ENCODE measurements around the gene EIF3B.

EIF3B gene

GRCh38 chr7:2362385-2363088, 7.9 kb downstream of the EIF3B start:
- DNase-seq (ENCODE audit: extremely low spot score) = no peak
- no peak for TF ChIP-seq PKNOX1 (IDR thresholded peaks at IDR 0.05)
- no peak for TF ChIP-seq FOXM1 (IDR thresholded peaks at IDR 0.05; ENCODE audit: borderline replicate concordance)
- TF ChIP-seq SP1 (IDR thresholded peaks at IDR 0.05) = no peak
- TF ChIP-seq ZNF384 (IDR thresholded peaks at IDR 0.05) = no peak
- TF ChIP-seq L3MBTL2 (conservative IDR thresholded peaks at IDR 0.05) = no peak
- TF ChIP-seq ARNT (IDR thresholded peaks at IDR 0.05) = no peak
- TF ChIP-seq ELF4 (IDR thresholded peaks at IDR 0.05) = no peak
- TF ChIP-seq CTBP1 (IDR thresholded peaks at IDR 0.05; ENCODE audit: borderline replicate concordance) = no peak
- no peak for TF ChIP-seq NFRKB (IDR thresholded peaks at IDR 0.05)
- TF ChIP-seq BHLHE40 (IDR thresholded peaks at IDR 0.05; ENCODE audit: borderline replicate concordance) = no peak
- no peak for TF ChIP-seq SUZ12 (IDR thresholded peaks at IDR 0.05)
- no peak for TF ChIP-seq HDGF (IDR thresholded peaks at IDR 0.05; ENCODE audit: borderline replicate concordance)
- no peak for TF ChIP-seq FOXA1 (IDR thresholded peaks at IDR 0.05)
- TF ChIP-seq LEF1 (IDR thresholded peaks at IDR 0.05; ENCODE audit: borderline replicate concordance) = no peak
- TF ChIP-seq FOXK2 (IDR thresholded peaks at IDR 0.05) = no peak
- TF ChIP-seq TARDBP (IDR thresholded peaks at IDR 0.05) = no peak
- ChIA-PET CTCF (no interaction called here), POLR2A (no interaction called here)

GRCh38 chr7:2369139-2369538, 14.5 kb downstream of the EIF3B start:
- DNase-seq (ENCODE audit: extremely low spot score) = no peak
- POLR2A ChIA-PET = no interaction called here
- CTCF ChIA-PET = no interaction called here
- TF ChIP-seq ARNT (IDR thresholded peaks at IDR 0.05) (no peak), CTBP1 (IDR thresholded peaks at IDR 0.05; ENCODE audit: borderline replicate concordance) (no peak), PKNOX1 (IDR thresholded peaks at IDR 0.05) (no peak), FOXK2 (IDR thresholded peaks at IDR 0.05) (no peak), FOXM1 (IDR thresholded peaks at IDR 0.05; ENCODE audit: borderline replicate concordance) (no peak), SUZ12 (IDR thresholded peaks at IDR 0.05) (no peak), NFRKB (IDR thresholded peaks at IDR 0.05) (no peak), FOXA1 (IDR thresholded peaks at IDR 0.05) (no peak), L3MBTL2 (conservative IDR thresholded peaks at IDR 0.05) (no peak), ELF4 (IDR thresholded peaks at IDR 0.05) (no peak), SP1 (IDR thresholded peaks at IDR 0.05) (no peak), TARDBP (IDR thresholded peaks at IDR 0.05) (no peak), HDGF (IDR thresholded peaks at IDR 0.05; ENCODE audit: borderline replicate concordance) (no peak), LEF1 (IDR thresholded peaks at IDR 0.05; ENCODE audit: borderline replicate concordance) (no peak), ZNF384 (IDR thresholded peaks at IDR 0.05) (no peak)

- no peak for DNase-seq (ENCODE audit: extremely low spot score)
- ChIA-PET POLR2A (no interaction called here), CTCF (no interaction called here)
- TF ChIP-seq CTBP1 (IDR thresholded peaks at IDR 0.05; ENCODE audit: borderline replicate concordance) (no peak), ARNT (IDR thresholded peaks at IDR 0.05) (no peak), ELF4 (IDR thresholded peaks at IDR 0.05) (no peak), LEF1 (IDR thresholded peaks at IDR 0.05; ENCODE audit: borderline replicate concordance) (no peak), FOXK2 (IDR thresholded peaks at IDR 0.05) (no peak), SP1 (IDR thresholded peaks at IDR 0.05) (no peak), SUZ12 (IDR thresholded peaks at IDR 0.05) (no peak), HDGF (IDR thresholded peaks at IDR 0.05; ENCODE audit: borderline replicate concordance) (no peak), FOXM1 (IDR thresholded peaks at IDR 0.05; ENCODE audit: borderline replicate concordance) (no peak), PKNOX1 (IDR thresholded peaks at IDR 0.05) (no peak)
Observed at GRCh38 chr7:2371329-2371728, 16.7 kb downstream of the EIF3B start.

- POLR2A ChIA-PET = interaction anchor here (1.3 kb wide), 1 partner anchor 19 kb away, joined by 3 read pairs; no protein-coding TSS in a partner anchor
- no peak for DNase-seq (ENCODE audit: extremely low spot score)
- TF ChIP-seq ARNT (IDR thresholded peaks at IDR 0.05) = no peak
- CTCF ChIA-PET = no interaction called here
Observed at GRCh38 chr7:2372724-2373123, 18.1 kb downstream of the EIF3B start.

GRCh38 chr7:2373124-2373556, 18.5 kb downstream of the EIF3B start:
- no peak for DNase-seq (ENCODE audit: extremely low spot score)
- TF ChIP-seq SUZ12 (IDR thresholded peaks at IDR 0.05) (no peak), BHLHE40 (IDR thresholded peaks at IDR 0.05; ENCODE audit: borderline replicate concordance) (no peak)
- POLR2A ChIA-PET = interaction anchor here (1.3 kb wide), 1 partner anchor 19 kb away, joined by 3 read pairs; no protein-coding TSS in a partner anchor
- CTCF ChIA-PET = no interaction called here

- TF ChIP-seq PKNOX1 (IDR thresholded peaks at IDR 0.05) (no peak), ARNT (IDR thresholded peaks at IDR 0.05) (no peak), BHLHE40 (IDR thresholded peaks at IDR 0.05; ENCODE audit: borderline replicate concordance) (no peak), ELF4 (IDR thresholded peaks at IDR 0.05) (no peak), FOXA1 (IDR thresholded peaks at IDR 0.05) (no peak), FOXM1 (IDR thresholded peaks at IDR 0.05; ENCODE audit: borderline replicate concordance) (no peak), SUZ12 (IDR thresholded peaks at IDR 0.05) (no peak), CTBP1 (IDR thresholded peaks at IDR 0.05; ENCODE audit: borderline replicate concordance) (no peak), FOXK2 (IDR thresholded peaks at IDR 0.05) (no peak), HDGF (IDR thresholded peaks at IDR 0.05; ENCODE audit: borderline replicate concordance) (no peak), ZNF384 (IDR thresholded peaks at IDR 0.05) (no peak)
- ChIA-PET POLR2A (interaction anchor here (1.3 kb wide), 1 partner anchor 20 kb away, joined by 3 read pairs; no protein-coding TSS in a partner anchor), CTCF (no interaction called here)
- no peak for DNase-seq (ENCODE audit: extremely low spot score)
Observed at GRCh38 chr7:2373646-2374045, 19.0 kb downstream of the EIF3B start.

Measured in HEK293T (cell line).